B cell (primary cell): ENCODE measurements around the gene GEMIN2.

Experiments
- EZH2 ChIP-seq: IDR thresholded peaks from 2 replicates; pipeline ENCODE4 v1.6.1; 2012; ENCODE audit warnings: borderline replicate concordance, low read depth, mild to moderate bottlenecking, moderate library complexity, low read length; ENCODE audit not compliant: insufficient read depth, poor library complexity, severe bottlenecking
- TF ChIP-seq, protein P1 (sequence below): fragments of 200-600 bp; IDR thresholded peaks from one replicate; pipeline ENCODE4 v1.8.0; 2022; ENCODE audit warnings: antibody characterized with exemption, mild to moderate bottlenecking

DNA sequence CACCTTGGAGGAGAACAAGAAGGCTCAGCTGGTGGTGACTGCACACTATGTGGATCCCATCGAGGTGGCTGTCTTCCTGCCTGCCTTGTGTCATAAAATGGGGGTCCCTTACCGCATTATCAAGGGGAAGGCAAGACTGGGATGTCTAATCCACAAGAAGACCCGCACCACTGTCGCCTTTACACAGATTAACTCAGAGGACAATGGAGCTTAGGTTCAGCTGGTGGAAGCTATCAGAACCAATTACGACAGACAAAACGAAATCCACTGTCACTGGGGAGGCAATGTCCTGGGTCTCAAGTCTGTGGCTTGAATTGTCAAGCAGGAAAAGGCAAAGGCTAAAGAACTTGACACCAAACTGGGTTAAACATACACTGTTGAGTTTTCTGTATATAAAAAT is 43.4 kb downstream of the GEMIN2 start:
- TF ChIP-seq, protein P1, sequence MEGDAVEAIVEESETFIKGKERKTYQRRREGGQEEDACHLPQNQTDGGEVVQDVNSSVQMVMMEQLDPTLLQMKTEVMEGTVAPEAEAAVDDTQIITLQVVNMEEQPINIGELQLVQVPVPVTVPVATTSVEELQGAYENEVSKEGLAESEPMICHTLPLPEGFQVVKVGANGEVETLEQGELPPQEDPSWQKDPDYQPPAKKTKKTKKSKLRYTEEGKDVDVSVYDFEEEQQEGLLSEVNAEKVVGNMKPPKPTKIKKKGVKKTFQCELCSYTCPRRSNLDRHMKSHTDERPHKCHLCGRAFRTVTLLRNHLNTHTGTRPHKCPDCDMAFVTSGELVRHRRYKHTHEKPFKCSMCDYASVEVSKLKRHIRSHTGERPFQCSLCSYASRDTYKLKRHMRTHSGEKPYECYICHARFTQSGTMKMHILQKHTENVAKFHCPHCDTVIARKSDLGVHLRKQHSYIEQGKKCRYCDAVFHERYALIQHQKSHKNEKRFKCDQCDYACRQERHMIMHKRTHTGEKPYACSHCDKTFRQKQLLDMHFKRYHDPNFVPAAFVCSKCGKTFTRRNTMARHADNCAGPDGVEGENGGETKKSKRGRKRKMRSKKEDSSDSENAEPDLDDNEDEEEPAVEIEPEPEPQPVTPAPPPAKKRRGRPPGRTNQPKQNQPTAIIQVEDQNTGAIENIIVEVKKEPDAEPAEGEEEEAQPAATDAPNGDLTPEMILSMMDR: no peak
- no peak for TF ChIP-seq EZH2
